GM23338 (cell line): ENCODE results near the gene MAP3K6. TPM values are rescaled to one million over a fixed set of nuclear protein-coding genes. Genes with fewer than 3 reads are reported as not detected.

ENCODE experiments used
- ATAC-seq: fragments of 200-7000 bp; cut with Tn5 transposase; 3 replicates; pipeline ENCODE4 v1.9.1; 2020
- DNase-seq: peaks from one replicate; pipeline ENCODE4 v3.0.0-alpha.2; 2015; ENCODE audit warnings: low spot score
- H2AFZ ChIP-seq: fragments of 200-600 bp; sonication (generic); 2 replicates; pipeline ENCODE4 v1.8.0; 2016; ENCODE audit warnings: antibody characterized with exemption, mild to moderate bottlenecking, moderate library complexity
- H3F3A ChIP-seq: fragments of 200-600 bp; sonication (generic); replicated peaks from 2 replicates; pipeline ENCODE4 v1.8.0; 2017; ENCODE audit warnings: antibody characterized with exemption, mixed run types, low read depth
- H3K27ac ChIP-seq: fragments of 200-600 bp; sonication (generic); 2 replicates; pipeline ENCODE4 v1.6.1; 2016; ENCODE audit warnings: low read depth
- H3K27me3 ChIP-seq: fragments of 200-600 bp; sonication (generic); 2 replicates; pipeline ENCODE4 v1.8.0; 2016; ENCODE audit warnings: mild to moderate bottlenecking, mixed run types, moderate library complexity; ENCODE audit not compliant: insufficient read depth
- H3K36me3 ChIP-seq: fragments of 200-600 bp; sonication (generic); 2 replicates; pipeline ENCODE4 v1.8.0; 2016; ENCODE audit warnings: mild to moderate bottlenecking; ENCODE audit not compliant: insufficient read depth
- H3K4me1 ChIP-seq: fragments of 200-600 bp; sonication (generic); 2 replicates; pipeline ENCODE4 v1.8.0; 2016; ENCODE audit warnings: mild to moderate bottlenecking, moderate library complexity; ENCODE audit not compliant: insufficient read depth
- H3K4me2 ChIP-seq: fragments of 200-600 bp; sonication (generic); 2 replicates; pipeline ENCODE4 v1.7.1; 2017; ENCODE audit warnings: mixed run types
- H3K4me3 ChIP-seq: fragments of 200-600 bp; sonication (generic); 2 replicates; pipeline ENCODE4 v1.6.1; 2016; ENCODE audit warnings: mixed run types
- H3K79me2 ChIP-seq: fragments of 200-600 bp; sonication (generic); replicated peaks from 2 replicates; pipeline ENCODE4 v1.8.0; 2017; ENCODE audit warnings: mild to moderate bottlenecking; ENCODE audit not compliant: insufficient read depth
- H3K9me2 ChIP-seq: fragments of 200-600 bp; sonication (generic); 2 replicates; pipeline ENCODE4 v1.8.0; 2017; ENCODE audit not compliant: insufficient read depth
- H4K20me1 ChIP-seq: fragments of 200-600 bp; sonication (generic); replicated peaks from 2 replicates; pipeline ENCODE4 v1.8.0; 2017; ENCODE audit warnings: mild to moderate bottlenecking; ENCODE audit not compliant: insufficient read depth
- H3K27ac Mint-ChIP-seq: 2 replicates; pipeline ENCODE4 v1.8.0; 2020; ENCODE audit warnings: inconsistent platforms, mild to moderate bottlenecking, moderate library complexity, mixed read lengths
- H3K27me3 Mint-ChIP-seq: 3 replicates; pipeline ENCODE4 v1.8.0; 2022; ENCODE audit warnings: low read depth, mild to moderate bottlenecking, moderate library complexity, mixed read lengths, inconsistent platforms; ENCODE audit not compliant: insufficient read depth, poor library complexity
- H3K36me3 Mint-ChIP-seq: 3 replicates; pipeline ENCODE4 v1.8.0; 2021; ENCODE audit warnings: low read depth, mild to moderate bottlenecking, inconsistent platforms, moderate library complexity, mixed read lengths
- H3K4me1 Mint-ChIP-seq: 3 replicates; pipeline ENCODE4 v1.8.0; 2020; ENCODE audit warnings: mild to moderate bottlenecking, inconsistent platforms, mixed read lengths
- H3K4me3 Mint-ChIP-seq: 3 replicates; pipeline ENCODE4 v1.8.0; 2021; ENCODE audit warnings: moderate library complexity, mild to moderate bottlenecking, inconsistent platforms, mixed read lengths
- H3K9me3 Mint-ChIP-seq: 3 replicates; pipeline ENCODE4 v1.8.0; 2020; ENCODE audit warnings: moderate library complexity, mild to moderate bottlenecking, inconsistent platforms, mixed read lengths
- CTCF ChIP-seq, 2 experiments: fragments of 200-600 bp in 1 of 2; sonication (generic) in 1 of 2; conservative IDR thresholded peaks; 2 replicates each; pipeline versions ENCODE4 v1.5.1 to v1.6.1; 2016 to 2017; ENCODE audit warnings: antibody characterized with exemption in 2 of 2, low read depth in 2 of 2, mild to moderate bottlenecking in 2 of 2, moderate library complexity in 1 of 2
- ETS1 ChIP-seq: IDR thresholded peaks from 2 replicates; pipeline ENCODE4 v1.6.1; 2016; ENCODE audit warnings: antibody characterized with exemption
- EZH2 ChIP-seq: fragments of 200-600 bp; sonication (generic); IDR thresholded peaks from one replicate; pipeline ENCODE4 v1.8.0; 2017; ENCODE audit warnings: antibody characterized with exemption, mild to moderate bottlenecking, low read depth; ENCODE audit not compliant: unreplicated experiment
- EZH2phosphoT487 ChIP-seq: fragments of 200-600 bp; sonication (generic); IDR thresholded peaks from one replicate; pipeline ENCODE4 v1.8.1; 2018; ENCODE audit warnings: antibody characterized with exemption; ENCODE audit not compliant: unreplicated experiment
- JUNB ChIP-seq: IDR thresholded peaks from one replicate; pipeline ENCODE4 v1.6.1; 2016; ENCODE audit warnings: antibody characterized with exemption; ENCODE audit not compliant: unreplicated experiment
- NANOG ChIP-seq: IDR thresholded peaks from 2 replicates; pipeline ENCODE4 v1.6.1; 2016; ENCODE audit warnings: antibody characterized with exemption, borderline replicate concordance
- POLR2AphosphoS5 ChIP-seq: IDR thresholded peaks from 2 replicates; pipeline ENCODE4 v1.6.1; 2016; ENCODE audit warnings: antibody characterized with exemption, low read depth
- STAT1 ChIP-seq: IDR thresholded peaks from one replicate; pipeline ENCODE4 v1.6.1; 2016; ENCODE audit warnings: antibody characterized with exemption; ENCODE audit not compliant: unreplicated experiment
- ZNF114 ChIP-seq: fragments of 250-450 bp; sonication (Bioruptor Pico); IDR thresholded peaks from 2 replicates; pipeline ENCODE4 v1.5.0; 2020; ENCODE audit warnings: mild to moderate bottlenecking, moderate library complexity
- ZNF331 ChIP-seq: fragments of 250-450 bp; sonication (Bioruptor Pico); IDR thresholded peaks from 2 replicates; pipeline ENCODE4 v1.5.0; 2020; ENCODE audit warnings: low read depth, mild to moderate bottlenecking, moderate library complexity
- polyA plus RNA-seq: library from polyadenylated mRNA; unstranded; fragments of >200 nt; fragmentation: Nextera tagmentation; extraction: Ambion mirVana; gene quantifications from 2 replicates; pipeline ENCODE4 v1.2.1, GENCODE V29; 2016
- total RNA-seq: library from RNA; depleted of rRNA; stranded (reverse); fragments of >200 nt; shearing (Covaris generic); gene quantifications from 2 replicates; pipeline ENCODE4 v1.2.3, GENCODE V29; 2014

MAP3K6 gene
- total and polyA plus RNA-seq, 2 experiments from 2014 or later = 8.2 to 10.6 TPM

GRCh38 chr1:27361553-27361952 lies 5.2 kb downstream of the MAP3K6 start:
- Histone ChIP-seq H3K79me2 (no peaks in the 10 kb centered on the region), H3K27me3 (peaks cover 47% of the 10 kb centered on the region), H3K9me2 (no peaks in the 10 kb centered on the region), H3K27ac (no peak overlapping the region), H2AFZ (no peak overlapping the region), H3K4me1 (peaks cover 20% of the 10 kb centered on the region), H4K20me1 (no peaks in the 10 kb centered on the region), H3K4me2 (peak overlapping the region; percentile 94), H3F3A (peaks cover 5% of the 10 kb centered on the region; the same call in 1 of the 2 replicates), H3K36me3 (no peaks in the 10 kb centered on the region), H3K4me3 (peak overlapping the region; percentile 88; the same call in 1 of the 2 replicates)
- TF ChIP-seq ZNF331 (CRISPR knock-in tag) (no peak), STAT1 (no peak), EZH2phosphoT487 (no peak), ETS1 (no peak), EZH2 (no peak), ZNF114 (no peak), CTCF (conservative IDR thresholded peaks at IDR 0.05; ENCODE audit: low read depth in 2 of 2) (no peak), JUNB (no peak), POLR2AphosphoS5 (no peak), NANOG (no peak)
- H3K27ac Mint-ChIP-seq = no peak overlapping the region
- H3K36me3 Mint-ChIP-seq = no peaks in the 10 kb centered on the region
- peaks cover 51% of the 10 kb centered on the region for H3K27me3 Mint-ChIP-seq
- H3K4me3 Mint-ChIP-seq = peak overlapping the region; percentile 74; the same call in 2 of the 3 replicates
- peaks cover 29% of the 10 kb centered on the region for H3K4me1 Mint-ChIP-seq
- DNase-seq (no peak), ATAC-seq (no peak)
- H3K9me3 Mint-ChIP-seq = no peaks in the 10 kb centered on the region

- Histone ChIP-seq H2AFZ (peak overlapping the region; percentile 97), H3K4me2 (peak overlapping the region; percentile 94), H3F3A (0 out of 2 replicates have a peak, but pooled peaks cover 10% of the 10 kb centered on the region), H3K4me1 (peaks cover 20% of the 10 kb centered on the region), H3K27ac (no peak overlapping the region), H3K4me3 (peak overlapping the region; percentile 88), H3K36me3 (no peaks in the 10 kb centered on the region), H4K20me1 (no peaks in the 10 kb centered on the region), H3K79me2 (no peaks in the 10 kb centered on the region), H3K27me3 (peaks cover 47% of the 10 kb centered on the region), H3K9me2 (no peaks in the 10 kb centered on the region)
- Mint-ChIP-seq H3K4me1 (peaks cover 29% of the 10 kb centered on the region), H3K27ac (no peak overlapping the region), H3K36me3 (no peaks in the 10 kb centered on the region), H3K27me3 (peaks cover 51% of the 10 kb centered on the region), H3K4me3 (peak overlapping the region; percentile 74), H3K9me3 (no peaks in the 10 kb centered on the region)
- DNase-seq = peak; percentile 55
- TF ChIP-seq POLR2AphosphoS5 (peak; percentile 34; the same call in 1 of the 2 replicates), ETS1 (no peak), EZH2 (peak; percentile 13)
- ATAC-seq = no peak; the same call in 2 of the 3 replicates
Measured at GRCh38 chr1:27361044-27361402, 5.7 kb downstream of the MAP3K6 start.
